ENCODE measurements around the gene MUC6.

Gene MUC6

GRCh38 chr11:1052133-1053011 lies 15.9 kb upstream of the MUC6 start:
- DNase-seq (ENCODE audit: extremely low read depth in 1 of 2, low read depth in 1 of 2) = no peak

- DNase-seq (ENCODE audit: extremely low read depth in 1 of 2, low read depth in 1 of 2) = no peak
These were observed 15.0 kb upstream of the MUC6 start for GRCh38 chr11:1051356-1052132.

GRCh38 chr11:1050581-1051355 lies 14.2 kb upstream of the MUC6 start:
- peak; percentile 43 to 46 for DNase-seq (ENCODE audit: extremely low read depth in 1 of 2, low read depth in 1 of 2)

GRCh38 chr11:1049911-1050580 lies 13.5 kb upstream of the MUC6 start:
- DNase-seq (ENCODE audit: extremely low read depth in 1 of 2, low read depth in 1 of 2) = no peak

- no peak for DNase-seq (ENCODE audit: extremely low read depth in 1 of 2, low read depth in 1 of 2)
These were observed 12.9 kb upstream of the MUC6 start for GRCh38 chr11:1049431-1049891.

GRCh38 chr11:1049071-1049405 lies 12.5 kb upstream of the MUC6 start:
- no peak for DNase-seq (ENCODE audit: extremely low read depth in 1 of 2, low read depth in 1 of 2)

GRCh38 chr11:1048375-1049070 lies 12.0 kb upstream of the MUC6 start:
- no peak for DNase-seq (ENCODE audit: extremely low read depth in 1 of 2, low read depth in 1 of 2)

- no peak for DNase-seq (ENCODE audit: extremely low read depth in 1 of 2, low read depth in 1 of 2)
These were observed 11.2 kb upstream of the MUC6 start for GRCh38 chr11:1047595-1048156.

GRCh38 chr11:1044160-1044559 lies 7.6 kb upstream of the MUC6 start:
- no peak for DNase-seq (ENCODE audit: extremely low read depth in 1 of 2, low read depth in 1 of 2)

GRCh38 chr11:1043563-1044096 lies 7.1 kb upstream of the MUC6 start:
- no peak for DNase-seq (ENCODE audit: extremely low read depth in 1 of 2, low read depth in 1 of 2)

GRCh38 chr11:1042626-1043562 lies 6.4 kb upstream of the MUC6 start:
- no peak for DNase-seq (ENCODE audit: extremely low read depth in 1 of 2, low read depth in 1 of 2)

- no peak for DNase-seq (ENCODE audit: extremely low read depth in 1 of 2, low read depth in 1 of 2)
These were observed 5.6 kb upstream of the MUC6 start for GRCh38 chr11:1041936-1042608.

GRCh38 chr11:1041471-1041870 lies 5.0 kb upstream of the MUC6 start:
- DNase-seq (ENCODE audit: extremely low read depth in 1 of 2, low read depth in 1 of 2) = no peak

- no peak for DNase-seq (ENCODE audit: extremely low read depth in 1 of 2, low read depth in 1 of 2)
These were observed 4.6 kb upstream of the MUC6 start for GRCh38 chr11:1041149-1041467.

- DNase-seq (ENCODE audit: extremely low read depth in 1 of 2, low read depth in 1 of 2) = no peak
These were observed 4.1 kb upstream of the MUC6 start for GRCh38 chr11:1040428-1041148.

- no peak for DNase-seq (ENCODE audit: extremely low read depth in 1 of 2, low read depth in 1 of 2)
These were observed 3.2 kb upstream of the MUC6 start for GRCh38 chr11:1039481-1040427.
